GM21381 (cell line): ENCODE data around the gene SUMO3.

Experiments used
- ATAC-seq: cut with Tn5 transposase; IDR thresholded peaks from one replicate; pipeline ENCODE4 v1.9.1; 2021; ENCODE audit warnings: mild to moderate bottlenecking, moderate library complexity; ENCODE audit not compliant: unreplicated experiment

SUMO3 gene

GRCh38 chr21:44831227-44831860 lies 13.5 kb upstream of the SUMO3 start:
- no peak for ATAC-seq

- no peak for ATAC-seq
These were observed 11.7 kb upstream of the SUMO3 start for GRCh38 chr21:44829507-44830092.

GRCh38 chr21:44828362-44829056 lies 10.6 kb upstream of the SUMO3 start:
- ATAC-seq: no peak

GRCh38 chr21:44823179-44823660 lies 5.4 kb upstream of the SUMO3 start:
- no peak for ATAC-seq

- ATAC-seq: no peak
These were observed 4.8 kb upstream of the SUMO3 start for GRCh38 chr21:44822484-44823178.

- no peak for ATAC-seq
These were observed 3.0 kb upstream of the SUMO3 start for GRCh38 chr21:44820851-44821250.

- ATAC-seq: no peak
These were observed 1.7 kb upstream of the SUMO3 start for GRCh38 chr21:44819283-44820243.

- no peak for ATAC-seq
These were observed 764 bp upstream of the SUMO3 start for GRCh38 chr21:44818640-44819011.

- ATAC-seq: peak; percentile 84
These were observed 369 bp downstream of the SUMO3 start for GRCh38 chr21:44817506-44817880.

GRCh38 chr21:44816761-44817505 lies 929 bp downstream of the SUMO3 start:
- ATAC-seq: peak; percentile 5

GRCh38 chr21:44815852-44816628 lies 1.8 kb downstream of the SUMO3 start:
- no peak for ATAC-seq

GRCh38 chr21:44815225-44815624 lies 2.6 kb downstream of the SUMO3 start:
- no peak for ATAC-seq

GRCh38 chr21:44814498-44815023 lies 3.3 kb downstream of the SUMO3 start:
- ATAC-seq: no peak

GRCh38 chr21:44813727-44814126 lies 4.1 kb downstream of the SUMO3 start:
- ATAC-seq: no peak

- ATAC-seq: no peak
These were observed 4.7 kb downstream of the SUMO3 start for GRCh38 chr21:44813149-44813548.

GRCh38 chr21:44812640-44813039 lies 5.2 kb downstream of the SUMO3 start:
- ATAC-seq: no peak

- ATAC-seq: no peak
These were observed 7.1 kb downstream of the SUMO3 start for GRCh38 chr21:44810779-44811178.

- ATAC-seq: no peak
These were observed 12.0 kb downstream of the SUMO3 start for GRCh38 chr21:44805859-44806258.

GRCh38 chr21:44805226-44805625 lies 12.6 kb downstream of the SUMO3 start:
- ATAC-seq: no peak
